Smooth muscle cell of the umbilical artery (primary cell): ENCODE measurements around the gene SLC13A2. TPM values are rescaled to one million over a fixed set of nuclear protein-coding genes. Genes with fewer than 3 reads are reported as not detected.

Source experiments
- total RNA-seq: library from RNA; depleted of rRNA; stranded (reverse); fragments of >200 nt; gene quantifications from 2 replicates; pipeline ENCODE4 v1.2.3, GENCODE V29; 2014

SLC13A2 gene, protein sequence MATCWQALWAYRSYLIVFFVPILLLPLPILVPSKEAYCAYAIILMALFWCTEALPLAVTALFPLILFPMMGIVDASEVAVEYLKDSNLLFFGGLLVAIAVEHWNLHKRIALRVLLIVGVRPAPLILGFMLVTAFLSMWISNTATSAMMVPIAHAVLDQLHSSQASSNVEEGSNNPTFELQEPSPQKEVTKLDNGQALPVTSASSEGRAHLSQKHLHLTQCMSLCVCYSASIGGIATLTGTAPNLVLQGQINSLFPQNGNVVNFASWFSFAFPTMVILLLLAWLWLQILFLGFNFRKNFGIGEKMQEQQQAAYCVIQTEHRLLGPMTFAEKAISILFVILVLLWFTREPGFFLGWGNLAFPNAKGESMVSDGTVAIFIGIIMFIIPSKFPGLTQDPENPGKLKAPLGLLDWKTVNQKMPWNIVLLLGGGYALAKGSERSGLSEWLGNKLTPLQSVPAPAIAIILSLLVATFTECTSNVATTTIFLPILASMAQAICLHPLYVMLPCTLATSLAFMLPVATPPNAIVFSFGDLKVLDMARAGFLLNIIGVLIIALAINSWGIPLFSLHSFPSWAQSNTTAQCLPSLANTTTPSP
- total RNA-seq, result not detected in 2 replicates

GRCh38 chr17:28473542-28473941, at the start of gene SLC13A2:
TSS of gene SLC13A2 (plus strand) at chr17:28473644. CDS start at chr17:28473713, 69 bp downstream.

GRCh38 chr17:28505986-28506665, 32.7 kb downstream of the SLC13A2 start, which contains the start of gene FOXN1:
TSS of gene FOXN1 (plus strand) at chr17:28506348. CDS start at chr17:28523970, 17,622 bp downstream.

Other genes with a start within 250 kb of the SLC13A2 start
- gene TMEM97, start 154.4 kb upstream of the SLC13A2 start, total RNA-seq, result 8.0 and 22.3 TPM in 2 replicates
- gene IFT20, start 138.2 kb upstream of the SLC13A2 start, total RNA-seq, result 54.5 and 101 TPM in 2 replicates
- 25.2 and 52.2 TPM in 2 replicates for gene TNFAIP1, start 137.9 kb upstream of the SLC13A2 start, total RNA-seq
- gene POLDIP2, start 116.1 kb upstream of the SLC13A2 start, total RNA-seq, result 61.2 and 74.0 TPM in 2 replicates
- gene SEBOX, start 108.4 kb upstream of the SLC13A2 start, total RNA-seq, result not detected in 2 replicates
- 3.4 and 51.4 TPM in 2 replicates for gene VTN, start 103.3 kb upstream of the SLC13A2 start, total RNA-seq
- gene SARM1, start 102.0 kb upstream of the SLC13A2 start, total RNA-seq, result 16.6 and 21.8 TPM in 2 replicates
- 10.1 and 12.1 TPM in 2 replicates for gene SLC46A1, start 67.4 kb upstream of the SLC13A2 start, total RNA-seq
- gene FOXN1, start 32.7 kb downstream of the SLC13A2 start, total RNA-seq, result not detected in 2 replicates
- 26.7 and 31.0 TPM in 2 replicates for gene UNC119, start 79.0 kb downstream of the SLC13A2 start, total RNA-seq
- gene PIGS, start 97.9 kb downstream of the SLC13A2 start, total RNA-seq, result 107 and 165 TPM in 2 replicates
- gene ALDOC, start 103.3 kb downstream of the SLC13A2 start, total RNA-seq, result 139 and 187 TPM in 2 replicates
- 5.6 and 25.5 TPM in 2 replicates for gene SPAG5, start 125.4 kb downstream of the SLC13A2 start, total RNA-seq
- gene RSKR, start 140.5 kb downstream of the SLC13A2 start, total RNA-seq, result 7.7 and 13.2 TPM in 2 replicates
- gene BLTP2, start 171.5 kb downstream of the SLC13A2 start, total RNA-seq, result 156 and 198 TPM in 2 replicates
- gene SDF2, start 188.3 kb downstream of the SLC13A2 start, total RNA-seq, result 42.4 and 79.6 TPM in 2 replicates
- 50.8 and 79.7 TPM in 2 replicates for gene SUPT6H, start 188.6 kb downstream of the SLC13A2 start, total RNA-seq
- gene PROCA1, start 238.2 kb downstream of the SLC13A2 start, total RNA-seq, result 1.2 and 1.4 TPM in 2 replicates
- 133 and 148 TPM in 2 replicates for gene RAB34, start 244.2 kb downstream of the SLC13A2 start, total RNA-seq
- gene RPL23A, start 246.3 kb downstream of the SLC13A2 start, total RNA-seq, result 588 and 599 TPM in 2 replicates